GM06990 (cell line): ENCODE measurements around the gene SYT6.

Source experiments
- DNase-seq: peaks from one replicate; pipeline ENCODE4 v3.0.0-alpha.2; 2011; ENCODE audit not compliant: insufficient read length; ENCODE audit errors: extremely low read depth
- H3K27me3 ChIP-seq: replicated peaks from 2 replicates; pipeline ENCODE4 v1.6.0; 2011; ENCODE audit warnings: low read length; ENCODE audit not compliant: control insufficient read depth, insufficient read depth
- H3K36me3 ChIP-seq: 2 replicates; pipeline ENCODE4 v1.5.1; 2011; ENCODE audit warnings: low read length; ENCODE audit not compliant: control insufficient read depth, insufficient read depth
- H3K4me3 ChIP-seq: replicated peaks from 2 replicates; pipeline ENCODE4 v1.5.1; 2011; ENCODE audit warnings: low read depth, mild to moderate bottlenecking, control low read depth, low read length
- CTCF ChIP-seq: IDR thresholded peaks from 2 replicates; pipeline ENCODE4 v1.5.1; 2011; ENCODE audit warnings: low read length, control low read depth, mild to moderate bottlenecking, inconsistent platforms; ENCODE audit not compliant: insufficient read depth, poor library complexity, severe bottlenecking

SYT6 gene

DNA sequence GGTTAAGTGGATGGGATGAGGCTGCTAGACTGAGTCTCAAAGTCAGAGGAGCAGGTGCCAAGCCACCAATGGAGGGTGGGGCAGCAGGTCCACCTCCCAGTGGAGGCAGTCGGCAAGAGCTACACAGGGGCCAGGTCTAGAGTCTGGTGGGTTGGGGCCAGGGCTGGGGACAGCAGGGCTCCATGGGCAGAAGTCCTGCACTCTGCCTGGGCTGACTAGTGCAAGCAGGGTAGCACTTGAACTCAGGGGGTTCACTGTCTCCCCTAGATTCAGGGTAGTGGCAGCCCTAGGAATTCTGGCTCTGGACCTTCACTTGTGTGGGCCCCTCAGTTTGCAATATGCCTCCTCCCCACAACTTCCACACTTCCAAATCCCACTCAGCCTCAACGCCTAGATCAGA lies 66.2 kb downstream of the SYT6 start:
- Histone ChIP-seq H3K36me3 (no peaks in the 10 kb centered on the region), H3K27me3 (no peaks in the 10 kb centered on the region), H3K4me3 (no peak overlapping the region)
- DNase-seq, result no peak
- TF ChIP-seq CTCF, result no peak

DNA sequence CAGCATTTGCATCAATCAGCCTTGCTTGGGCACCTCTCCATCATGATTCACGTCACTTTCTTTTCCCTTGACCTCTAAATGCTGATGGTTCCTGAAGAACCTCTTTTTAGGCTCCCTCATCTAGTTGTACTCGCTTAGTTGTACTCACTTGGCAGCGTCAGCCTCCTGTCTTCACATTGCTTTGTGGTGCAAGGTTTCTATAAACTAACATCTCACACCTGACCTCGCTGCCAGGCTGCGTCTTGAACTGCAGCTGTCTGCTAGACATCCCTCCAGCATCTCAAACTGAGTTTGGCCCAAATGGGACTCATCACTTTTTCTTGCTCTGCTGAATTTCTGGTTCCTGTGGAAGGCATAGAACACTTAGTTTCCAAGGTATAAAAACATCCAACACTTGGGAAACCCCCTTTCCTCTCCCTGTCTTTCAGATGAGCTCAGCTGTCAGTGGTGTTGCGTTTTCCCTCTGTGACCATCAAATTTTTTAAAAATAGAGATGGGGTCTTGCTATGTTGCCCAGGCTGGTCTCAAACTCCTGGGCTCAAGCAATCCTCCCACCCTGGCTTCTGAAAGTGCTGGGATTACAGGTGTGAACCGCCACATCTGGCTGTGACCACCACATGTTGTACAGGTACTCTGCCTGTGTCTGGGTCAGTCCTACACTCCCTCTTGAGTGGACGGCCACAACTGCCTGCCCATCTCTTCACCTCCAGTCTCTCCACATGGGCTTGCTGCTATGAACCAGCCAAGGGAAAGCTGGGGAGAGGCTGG lies 66.9 kb downstream of the SYT6 start:
- TF ChIP-seq CTCF, result no peak
- no peak for DNase-seq
- Histone ChIP-seq H3K4me3 (no peak overlapping the region), H3K27me3 (no peaks in the 10 kb centered on the region), H3K36me3 (no peaks in the 10 kb centered on the region)

DNA sequence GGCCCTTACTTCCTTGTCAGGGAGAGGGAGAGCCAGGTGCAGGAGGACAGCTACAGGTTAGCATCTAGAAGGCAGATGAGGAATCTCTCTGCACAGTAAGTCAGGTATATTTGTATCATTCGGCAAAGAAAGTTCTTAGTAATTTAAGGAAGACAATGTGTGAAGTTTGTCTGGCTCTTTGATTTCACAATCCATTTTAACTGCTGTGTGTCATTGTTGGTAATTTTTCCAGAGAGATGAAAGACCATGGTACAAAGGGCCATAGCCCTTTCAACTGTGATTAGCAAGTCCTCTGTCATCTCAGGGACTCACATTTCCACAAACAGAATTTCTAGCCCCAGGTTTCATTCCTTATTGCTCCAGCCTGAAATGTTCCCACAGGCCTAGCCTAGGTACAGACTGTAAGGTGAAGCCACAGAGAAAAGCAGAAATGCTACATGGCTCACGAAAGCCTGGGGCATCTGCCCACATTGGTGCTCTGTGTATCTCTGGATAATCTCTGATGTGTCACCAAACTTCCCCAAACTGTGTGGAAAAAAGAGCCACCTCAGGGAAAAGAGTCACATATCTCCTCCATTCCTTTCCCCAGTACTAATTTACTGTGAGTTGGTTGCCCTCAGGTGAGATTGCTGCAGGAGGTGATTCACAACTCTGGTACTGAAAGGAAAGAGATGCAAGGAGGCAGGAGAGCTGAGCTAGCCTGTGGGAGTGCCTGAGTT lies 70.6 kb downstream of the SYT6 start:
- TF ChIP-seq CTCF, result no peak
- no peaks in the 10 kb centered on the region for H3K36me3 ChIP-seq
- DNase-seq, result no peak
- H3K27me3 ChIP-seq, result no peaks in the 10 kb centered on the region; the same call in 1 of the 2 replicates
- H3K4me3 ChIP-seq, result no peak overlapping the region

DNA sequence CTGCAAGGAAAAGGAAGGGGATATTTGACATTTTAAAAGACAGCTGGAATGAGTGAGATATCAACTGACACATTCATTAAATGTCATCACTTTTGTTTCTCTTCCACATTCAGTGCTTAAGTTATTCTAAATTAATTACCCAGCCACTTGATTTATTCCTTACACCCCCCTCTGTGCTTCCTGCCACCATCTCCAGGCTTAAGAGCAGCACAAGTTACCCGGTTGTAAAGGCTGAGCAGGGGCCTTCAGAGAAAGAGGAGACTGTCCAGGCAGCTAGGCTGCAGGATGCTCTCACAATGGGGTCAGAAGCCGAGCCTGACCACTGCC lies 71.4 kb downstream of the SYT6 start:
- TF ChIP-seq CTCF, result no peak
- H3K27me3 ChIP-seq, result no peaks in the 10 kb centered on the region; the same call in 1 of the 2 replicates
- no peak overlapping the region for H3K4me3 ChIP-seq
- DNase-seq, result no peak
- no peaks in the 10 kb centered on the region for H3K36me3 ChIP-seq

DNA sequence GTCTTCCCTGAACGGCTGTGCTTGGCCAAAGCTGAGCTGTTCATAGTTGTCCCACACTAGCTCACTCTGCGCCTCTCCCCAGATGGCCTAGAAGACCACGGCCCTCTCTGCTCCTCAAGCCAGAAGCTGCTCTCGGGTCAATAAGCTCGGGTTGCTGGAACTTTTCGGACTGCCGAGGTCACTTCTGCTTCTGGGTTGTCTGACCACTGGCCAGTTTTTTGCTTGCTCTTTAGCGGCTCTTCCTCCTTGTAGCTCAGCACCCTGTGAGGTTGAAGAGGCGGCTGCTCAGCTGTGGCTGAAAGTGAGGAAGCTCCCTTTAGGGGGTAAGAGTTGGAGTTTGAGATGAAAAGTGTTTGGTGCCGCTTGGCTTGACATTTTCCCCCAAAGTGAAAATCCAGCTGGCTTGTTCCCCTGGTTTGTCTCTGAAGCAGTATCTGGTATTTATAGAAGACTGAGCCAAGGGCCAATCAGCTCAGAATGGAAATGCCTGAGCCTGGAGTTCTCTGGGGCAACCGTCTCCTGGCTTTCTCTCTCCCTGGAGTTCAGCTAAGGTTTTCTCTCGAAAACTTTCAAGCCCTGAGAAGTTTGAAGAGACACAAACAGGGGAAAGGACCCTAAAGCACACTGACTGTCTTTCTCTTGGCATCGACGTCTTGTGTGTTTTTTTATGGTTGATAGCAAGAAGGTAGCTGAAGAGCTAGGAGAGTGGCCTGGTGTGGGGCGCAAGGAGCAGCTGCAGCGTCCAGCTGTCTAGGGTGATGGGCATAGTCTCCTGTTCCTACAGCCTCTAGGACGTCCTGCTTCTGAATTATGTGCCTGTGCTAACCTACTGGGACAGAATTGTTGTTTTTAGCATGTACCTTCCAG lies 72.0 kb downstream of the SYT6 start:
- H3K4me3 ChIP-seq, result no peak overlapping the region
- no peaks in the 10 kb centered on the region; the same call in 1 of the 2 replicates for H3K27me3 ChIP-seq
- DNase-seq, result no peak
- TF ChIP-seq CTCF, result no peak
- no peaks in the 10 kb centered on the region for H3K36me3 ChIP-seq
